Measurements from ENCODE around the gene PLEKHA7. TPM values are rescaled to one million over a fixed set of nuclear protein-coding genes. Genes with fewer than 3 reads are reported as not detected.

The PLEKHA7 gene, protein sequence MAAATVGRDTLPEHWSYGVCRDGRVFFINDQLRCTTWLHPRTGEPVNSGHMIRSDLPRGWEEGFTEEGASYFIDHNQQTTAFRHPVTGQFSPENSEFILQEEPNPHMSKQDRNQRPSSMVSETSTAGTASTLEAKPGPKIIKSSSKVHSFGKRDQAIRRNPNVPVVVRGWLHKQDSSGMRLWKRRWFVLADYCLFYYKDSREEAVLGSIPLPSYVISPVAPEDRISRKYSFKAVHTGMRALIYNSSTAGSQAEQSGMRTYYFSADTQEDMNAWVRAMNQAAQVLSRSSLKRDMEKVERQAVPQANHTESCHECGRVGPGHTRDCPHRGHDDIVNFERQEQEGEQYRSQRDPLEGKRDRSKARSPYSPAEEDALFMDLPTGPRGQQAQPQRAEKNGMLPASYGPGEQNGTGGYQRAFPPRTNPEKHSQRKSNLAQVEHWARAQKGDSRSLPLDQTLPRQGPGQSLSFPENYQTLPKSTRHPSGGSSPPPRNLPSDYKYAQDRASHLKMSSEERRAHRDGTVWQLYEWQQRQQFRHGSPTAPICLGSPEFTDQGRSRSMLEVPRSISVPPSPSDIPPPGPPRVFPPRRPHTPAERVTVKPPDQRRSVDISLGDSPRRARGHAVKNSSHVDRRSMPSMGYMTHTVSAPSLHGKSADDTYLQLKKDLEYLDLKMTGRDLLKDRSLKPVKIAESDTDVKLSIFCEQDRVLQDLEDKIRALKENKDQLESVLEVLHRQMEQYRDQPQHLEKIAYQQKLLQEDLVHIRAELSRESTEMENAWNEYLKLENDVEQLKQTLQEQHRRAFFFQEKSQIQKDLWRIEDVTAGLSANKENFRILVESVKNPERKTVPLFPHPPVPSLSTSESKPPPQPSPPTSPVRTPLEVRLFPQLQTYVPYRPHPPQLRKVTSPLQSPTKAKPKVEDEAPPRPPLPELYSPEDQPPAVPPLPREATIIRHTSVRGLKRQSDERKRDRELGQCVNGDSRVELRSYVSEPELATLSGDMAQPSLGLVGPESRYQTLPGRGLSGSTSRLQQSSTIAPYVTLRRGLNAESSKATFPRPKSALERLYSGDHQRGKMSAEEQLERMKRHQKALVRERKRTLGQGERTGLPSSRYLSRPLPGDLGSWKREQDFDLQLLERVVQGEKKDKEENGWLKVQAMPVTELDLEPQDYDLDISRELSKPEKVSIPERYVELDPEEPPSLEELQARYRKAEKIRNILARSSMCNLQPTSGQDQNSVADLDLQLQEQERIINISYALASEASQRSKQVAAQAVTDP
- total RNA-seq (2022; extraction: Qiagen RNA extraction), result 51.3 to 73.3 TPM (median 66.1 TPM) in 5 replicates

DNA sequence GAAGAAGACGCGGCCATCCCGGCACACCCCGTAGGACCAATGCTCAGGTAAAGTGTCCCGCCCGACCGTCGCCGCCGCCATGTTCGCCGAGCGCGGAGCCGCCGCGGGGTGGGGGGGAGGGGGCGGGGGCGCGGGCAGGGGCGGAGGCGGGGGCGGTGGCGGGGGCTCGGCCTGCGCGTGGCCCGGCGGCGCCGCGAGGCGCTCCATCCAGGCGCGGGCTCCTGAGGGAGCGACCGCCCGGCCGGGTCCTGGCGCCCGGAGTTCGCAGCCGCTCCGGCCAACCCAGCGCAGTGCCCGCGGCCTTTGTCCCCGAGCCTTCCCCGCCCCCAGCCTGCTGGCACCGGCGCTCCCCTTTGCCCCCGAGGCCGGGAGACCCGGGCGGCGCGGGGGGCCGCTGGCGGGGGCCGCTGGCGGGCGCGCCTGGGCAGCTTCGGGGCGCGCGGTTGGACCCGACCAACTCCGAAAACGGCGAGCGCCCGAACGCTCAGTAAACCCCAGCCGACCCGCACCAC lies at the start of gene PLEKHA7:
PLEKHA7 (minus strand) TSS at position 94 of the 512 bp plus-strand sequence; CDS start at position 81, 13 bp downstream.

DNA sequence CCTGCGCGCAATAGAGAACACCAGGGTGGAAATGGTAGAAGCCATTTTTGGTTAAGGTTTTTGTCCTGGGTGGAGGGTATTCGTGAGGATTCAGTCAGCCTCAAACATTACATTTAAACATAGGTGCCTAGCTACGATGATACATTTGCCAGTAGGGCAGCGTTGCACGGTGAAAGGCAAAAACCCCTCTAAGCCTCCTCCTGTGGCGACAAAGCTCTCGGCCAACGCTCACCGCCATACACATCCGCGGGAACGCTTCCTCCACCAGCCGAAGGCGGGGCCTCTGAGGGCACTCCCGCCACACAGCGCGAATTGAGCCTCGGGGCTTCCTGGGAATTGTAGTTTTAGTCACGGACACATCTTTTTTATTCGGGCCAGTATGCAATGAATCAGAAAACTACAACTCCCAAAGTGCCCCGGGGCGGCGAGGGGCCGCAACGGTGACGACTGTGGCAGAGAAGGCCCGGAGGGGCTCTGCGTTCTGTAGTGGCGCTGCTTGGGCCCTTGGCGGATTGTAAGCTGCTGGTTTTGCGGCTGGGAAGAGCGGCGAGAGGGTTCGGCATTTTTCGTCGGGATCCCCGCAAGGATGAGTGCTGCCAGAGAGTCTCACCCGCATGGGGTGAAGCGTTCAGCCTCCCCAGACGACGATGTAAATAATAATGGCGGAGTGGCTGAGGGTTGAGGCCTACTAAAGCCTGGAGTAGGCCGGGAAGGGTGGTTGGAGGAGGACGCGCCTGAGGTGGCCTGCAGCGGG lies 275.8 kb downstream of the PLEKHA7 start, which contains the start of gene C11orf58:
C11orf58 (plus strand) TSS at position 455 of the 754 bp plus-strand sequence; CDS start at position 587, 132 bp downstream.

Other genes starting within 250 kb of the PLEKHA7 start
- gene RPS13, start 63.3 kb upstream of the PLEKHA7 start, total RNA-seq (2022; extraction: Qiagen RNA extraction), result 1,266 to 2,080 TPM (median 1,314 TPM) in 5 replicates
- 10.2 to 23.3 TPM (median 19.2 TPM) in 5 replicates for gene PIK3C2A, start 193.6 kb upstream of the PLEKHA7 start, total RNA-seq (2022; extraction: Qiagen RNA extraction)